Measurements from ENCODE around the gene C2orf72. TPM values are rescaled to one million over a fixed set of nuclear protein-coding genes. Genes with fewer than 3 reads are reported as not detected.
A peak's percentile ranks its signal among the peaks of the same experiment; 100 is the strongest.

C2orf72 gene
- total and polyA plus RNA-seq, 2 of the 13 experiments (the other 11 are each of a cell fraction or from before 2014, with no cell fraction given) = 147 to 203 TPM

- TF ChIP-seq ZBTB10 (CRISPR knock-in tag; IDR thresholded peaks at IDR 0.05; ENCODE audit: borderline replicate concordance) (no peak), ZNF879 (CRISPR knock-in tag; IDR thresholded peaks at IDR 0.05) (no peak), ZNF7 (CRISPR knock-in tag; IDR thresholded peaks at IDR 0.05) (peak; percentile 71), ATF6 (CRISPR knock-in tag; conservative IDR thresholded peaks at IDR 0.05) (no peak), TARDBP (CRISPR knock-in tag; IDR thresholded peaks at IDR 0.05) (peak; percentile 75; the same call in 1 of the 2 replicates), GATA4 (IDR thresholded peaks at IDR 0.05; ENCODE audit: borderline replicate concordance, low read depth) (0 out of 2 replicates have a peak, but pooled peaks have one; percentile 22), ZNF792 (CRISPR knock-in tag; IDR thresholded peaks at IDR 0.05) (no peak), NBN (conservative IDR thresholded peaks at IDR 0.05) (no peak), ZNF782 (CRISPR knock-in tag; IDR thresholded peaks at IDR 0.05; ENCODE audit: borderline replicate concordance) (no peak), ARNT (IDR thresholded peaks at IDR 0.05) (no peak), ZNF740 (CRISPR knock-in tag; IDR thresholded peaks at IDR 0.05) (no peak), ZBTB33 (CRISPR knock-in tag; IDR thresholded peaks at IDR 0.05) (no peak; the same call in 1 of the 2 replicates), HNRNPK (IDR thresholded peaks at IDR 0.05; ENCODE audit: low read depth, low read length, poor library complexity, severe bottlenecking) (no peak), SOX6 (IDR thresholded peaks at IDR 0.05) (no peak), SOX6 (CRISPR knock-in tag; IDR thresholded peaks at IDR 0.05) (no peak), ZSCAN31 (CRISPR knock-in tag; IDR thresholded peaks at IDR 0.05; ENCODE audit: low read depth) (0 out of 2 replicates have a peak, but pooled peaks have one; percentile 47), ZC3H13 (CRISPR knock-in tag; IDR thresholded peaks at IDR 0.05) (peak; percentile 71; the same call in 1 of the 2 replicates), ZNF563 (CRISPR knock-in tag; IDR thresholded peaks at IDR 0.05) (no peak), SNAPC5 (CRISPR knock-in tag; IDR thresholded peaks at IDR 0.05; ENCODE audit: borderline replicate concordance) (no peak)
Measured at GRCh38 chr2:231039821-231040364, 2.6 kb downstream of the C2orf72 start (continued).

All from HepG2 (cell line).